Fibroblast of upper back skin (primary cell): Measurements from ENCODE around the gene TMEM205.
A peak's percentile ranks its signal among the peaks of the same experiment; 100 is the strongest.
"Not testable (repeated sequence)": the region's sequence is repeated elsewhere in the genome, so short reads cannot be mapped to it uniquely, and the experiment has no call there.

Experiments used
- DNase-seq: peaks from one replicate; pipeline ENCODE4 v3.0.0-alpha.2; 2013

TMEM205 gene

DNA sequence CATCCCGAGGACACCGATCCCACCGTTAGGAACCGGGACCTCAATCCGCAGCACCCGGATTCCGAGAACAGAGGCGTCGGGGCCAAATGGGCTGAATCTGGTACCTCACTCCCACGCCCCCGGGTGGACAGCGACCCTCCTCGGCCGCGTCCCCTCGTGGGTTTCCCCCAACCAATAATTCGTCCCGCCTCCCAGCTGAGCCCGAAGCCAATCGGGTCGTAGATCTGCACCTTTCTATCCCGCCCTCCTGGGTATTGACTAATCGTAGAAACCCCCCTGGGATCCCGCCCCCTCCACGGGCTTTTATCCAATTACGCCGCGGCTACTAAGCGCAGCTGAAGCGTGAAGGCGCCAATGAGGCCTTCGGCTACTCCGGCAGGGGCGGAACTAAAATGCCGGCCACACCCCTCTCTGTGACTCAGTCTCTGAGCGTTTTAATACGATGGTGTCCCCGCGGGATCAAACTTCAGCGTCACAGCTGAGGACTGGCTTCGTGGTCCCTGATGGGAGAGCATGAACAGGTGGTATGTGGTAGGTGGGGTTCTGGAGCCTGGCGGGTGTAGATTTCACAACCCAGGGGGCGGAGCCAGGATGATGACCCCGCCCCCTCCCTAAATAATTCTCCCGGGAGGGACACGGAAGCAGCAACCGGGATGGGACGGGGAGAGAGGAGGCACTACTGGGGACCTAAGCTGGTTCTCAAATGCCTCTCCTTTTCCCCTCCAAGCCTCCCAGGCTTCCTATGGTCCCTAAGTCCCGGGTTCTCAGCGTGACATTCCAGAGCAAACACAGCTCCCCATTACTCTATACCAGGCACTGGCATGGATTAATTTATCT, at the start of gene TMEM205, which contains the start of gene CCDC159:
TMEM205 (minus strand) TSS at position 165 of the 837 bp plus-strand sequence. CDS start 649 bp downstream, outside the sequence.
CCDC159 (plus strand) TSS at position 416 of the 837 bp plus-strand sequence; CDS start at position 504, 88 bp downstream.
- DNase-seq, result peak; percentile 99

DNA sequence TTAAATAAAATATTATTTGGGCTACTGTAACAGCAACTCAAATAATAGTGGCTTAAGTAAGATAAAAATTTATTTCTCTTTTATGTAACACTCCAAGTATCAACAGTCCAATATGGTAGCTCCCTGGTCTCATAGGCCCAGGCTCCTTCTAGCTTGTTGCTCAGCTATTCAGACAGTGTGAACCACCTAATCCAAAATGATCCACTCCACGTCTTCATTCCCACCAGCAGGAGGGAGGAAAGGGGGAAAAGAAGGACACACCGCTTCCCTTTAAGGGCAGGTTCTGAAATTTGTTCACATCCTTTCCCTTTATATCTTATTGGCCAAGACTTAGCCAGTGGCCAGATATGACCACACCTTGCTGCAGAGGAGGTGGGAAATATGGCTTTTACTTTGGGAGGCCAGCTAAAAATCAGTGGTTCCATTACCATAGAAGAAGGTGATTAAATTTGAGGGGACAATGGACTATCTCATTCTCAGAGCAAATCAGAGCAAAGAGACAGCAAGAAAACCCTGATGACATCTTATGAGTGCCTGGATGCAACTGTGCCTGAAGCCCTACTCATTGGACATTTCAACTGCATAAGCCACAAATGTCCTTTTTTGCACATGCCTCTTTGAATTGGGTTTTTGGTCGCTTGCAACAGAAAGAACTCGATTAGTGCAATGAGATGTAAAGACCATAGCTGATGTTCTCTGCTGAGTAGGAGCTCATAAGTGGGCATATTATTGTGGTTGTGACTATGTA, 45.0 kb upstream of the TMEM205 start:
- no peak for DNase-seq

DNA sequence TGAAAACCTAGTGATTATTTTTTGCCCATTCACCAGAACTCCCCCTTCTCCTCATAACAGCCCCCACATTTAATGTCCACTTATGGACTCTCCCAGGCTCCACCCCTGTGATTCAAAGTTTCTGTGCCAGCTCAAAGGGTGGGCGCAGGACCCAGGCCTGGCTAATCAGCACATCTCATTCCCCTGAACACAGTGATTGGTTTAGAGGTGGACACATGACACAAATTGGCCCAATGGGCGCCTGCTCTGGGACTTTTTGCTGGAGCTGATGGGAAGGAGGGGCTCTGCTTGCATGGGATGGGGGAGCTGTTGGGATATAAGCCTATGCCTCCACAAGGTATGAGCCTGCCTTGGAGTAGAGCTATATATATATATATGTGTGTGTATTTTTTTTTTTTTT, 44.3 kb upstream of the TMEM205 start:
- no peak for DNase-seq

DNA sequence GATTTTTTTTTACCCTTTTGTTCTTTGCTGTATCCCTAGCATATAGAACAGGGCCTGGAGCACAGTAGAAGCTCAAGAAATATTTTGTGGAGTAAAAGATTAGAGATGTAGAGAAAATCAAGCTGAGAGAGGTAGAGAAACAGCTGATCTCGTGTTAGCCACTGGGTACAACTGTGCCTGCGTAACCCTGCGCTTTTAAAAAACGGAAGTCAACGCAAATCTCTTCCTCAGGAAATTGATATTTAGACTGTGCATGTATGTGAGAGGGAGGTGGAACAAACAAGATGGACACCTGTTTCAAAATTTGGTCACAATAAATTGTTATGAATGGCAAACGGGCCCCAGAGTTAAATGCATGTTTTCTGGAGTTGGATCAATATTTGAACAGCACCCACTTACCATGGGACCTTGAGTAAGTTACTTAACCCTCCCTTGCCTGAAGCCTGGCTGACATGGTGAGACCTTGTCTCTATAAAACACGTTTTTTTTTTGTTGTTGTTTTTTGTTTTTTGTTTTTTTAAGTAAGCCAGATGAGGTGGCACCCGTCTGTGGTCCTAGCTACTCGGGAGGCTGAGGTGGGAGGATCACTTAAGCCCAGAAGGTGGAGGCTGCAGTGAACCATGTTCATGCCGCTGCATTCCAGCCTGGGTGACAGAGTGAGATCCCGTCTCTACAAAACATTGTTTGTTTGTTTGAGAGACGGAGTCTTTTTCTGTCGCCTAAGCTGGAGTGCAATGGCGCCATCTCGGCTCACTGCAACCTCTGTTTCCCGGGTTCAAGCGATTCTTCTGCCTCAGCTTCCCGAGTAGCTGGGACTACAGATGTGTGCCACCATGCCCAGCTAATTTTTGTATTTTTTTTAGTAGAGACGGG, 41.3 kb upstream of the TMEM205 start:
- no peak for DNase-seq

DNA sequence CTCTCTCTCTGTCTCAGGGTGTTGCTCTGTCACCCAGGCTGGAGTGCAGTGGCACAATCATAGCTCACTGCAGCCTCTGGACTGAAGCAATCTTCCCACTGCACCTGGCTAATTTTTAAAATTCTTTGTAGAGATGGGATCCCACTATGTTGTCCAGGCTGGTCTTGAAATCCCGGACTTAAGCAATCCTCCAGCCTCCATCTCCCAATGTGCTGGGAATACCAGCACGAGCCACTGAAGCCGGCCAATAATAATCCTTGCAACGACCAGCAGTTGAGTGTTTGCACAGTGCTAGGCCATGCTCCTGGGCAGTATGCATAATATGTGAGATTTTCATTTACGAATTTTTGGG, 38.7 kb upstream of the TMEM205 start:
- DNase-seq, result no peak

DNA sequence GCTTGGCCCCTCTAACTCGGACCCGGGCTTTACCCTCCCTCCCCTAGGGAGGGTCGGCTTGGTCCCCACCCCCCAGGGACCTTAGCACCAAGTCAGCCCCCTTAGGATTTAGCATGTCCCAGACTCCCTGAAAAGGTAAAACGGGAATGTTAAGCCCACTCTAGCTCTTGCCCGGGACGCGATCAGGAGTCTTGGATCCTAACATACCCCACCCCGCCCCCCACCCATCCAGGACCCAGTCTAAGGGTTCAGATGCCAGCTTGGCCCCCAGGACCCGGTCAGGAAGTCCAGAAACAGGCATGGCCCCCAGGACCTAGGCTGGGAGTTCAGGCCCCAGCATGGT, 37.6 kb upstream of the TMEM205 start:
- no peak for DNase-seq

DNA sequence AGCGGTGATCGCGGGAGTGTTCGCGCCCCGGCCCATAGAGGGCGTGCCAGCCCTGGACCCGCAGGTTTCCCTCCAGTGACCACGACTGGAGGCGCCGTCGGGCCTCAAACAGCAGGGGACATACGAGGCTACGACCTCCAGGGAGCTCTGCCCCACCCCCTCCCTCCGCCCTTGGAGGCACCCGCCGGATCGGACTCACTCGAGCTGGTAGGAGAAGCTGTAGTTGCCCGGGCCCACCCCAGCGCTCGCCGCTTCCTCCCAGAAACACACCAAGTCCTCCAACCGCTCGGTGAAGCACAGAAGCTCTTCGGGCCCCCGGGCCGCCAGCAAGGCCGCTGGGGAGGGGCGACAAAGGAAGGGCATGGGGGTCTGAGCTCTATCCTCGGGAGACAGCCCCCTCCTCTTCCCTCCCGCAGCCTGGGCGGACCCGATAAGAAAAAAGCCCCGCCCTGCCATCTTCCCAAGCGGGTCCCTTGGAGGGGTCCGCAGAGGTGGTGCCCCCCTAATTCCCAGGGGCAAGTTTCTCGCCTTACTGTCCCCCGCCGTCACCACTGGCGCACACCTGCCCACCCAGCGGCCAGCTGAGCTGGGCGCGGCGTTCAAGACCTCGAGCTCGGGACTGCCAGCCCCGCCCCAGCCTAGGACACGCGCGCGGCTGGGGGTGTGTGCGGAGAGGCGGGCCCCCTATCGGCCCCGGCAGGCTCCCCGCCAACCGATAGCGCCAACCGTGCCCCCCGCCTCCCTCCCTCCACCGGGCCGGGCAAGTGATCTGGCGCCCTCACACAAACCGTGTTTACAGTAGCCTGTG, 37.0 kb upstream of the TMEM205 start:
- no peak for DNase-seq

DNA sequence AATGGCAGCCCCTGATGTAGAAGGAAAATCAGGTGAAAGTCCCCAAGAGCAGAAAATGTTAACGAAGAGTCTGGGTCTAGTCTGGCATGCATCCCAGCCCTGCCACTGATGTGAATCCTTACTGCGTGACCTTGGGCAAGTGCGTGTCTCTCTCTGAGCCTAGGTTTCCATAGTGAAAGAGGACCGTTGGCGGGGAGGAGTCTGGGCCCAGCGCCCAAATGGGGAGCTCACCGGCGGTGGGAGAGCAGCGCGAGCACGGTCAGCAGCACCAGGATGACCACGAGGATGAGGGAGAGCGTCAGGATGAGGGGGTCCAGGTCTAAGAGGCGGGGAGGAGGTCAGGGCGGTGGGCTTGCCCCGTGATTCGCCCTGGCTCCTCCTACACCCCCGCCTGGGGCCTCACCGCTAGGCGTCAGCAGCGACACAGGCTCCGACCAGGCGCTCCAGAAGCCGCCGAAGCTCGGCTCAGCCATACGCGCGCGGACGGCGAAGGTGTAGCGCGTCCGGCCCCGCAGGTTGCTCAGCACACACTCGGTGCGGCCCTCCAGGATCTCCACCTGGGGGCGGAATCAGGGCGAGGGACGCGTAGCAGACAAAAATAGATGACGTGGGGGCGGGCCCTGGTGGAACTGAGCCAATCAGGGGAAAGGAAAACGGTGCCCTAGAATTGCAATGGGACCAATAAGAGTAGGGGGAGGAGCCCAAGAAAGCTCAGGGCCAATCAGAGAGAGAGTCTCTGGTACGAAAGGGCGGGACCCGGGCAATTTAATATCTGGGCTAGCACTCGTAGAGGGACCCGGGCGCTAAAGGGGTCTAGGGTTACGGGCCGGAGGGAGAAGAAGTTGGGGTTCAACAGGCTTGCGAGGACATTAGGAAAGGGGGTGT, 34.8 kb upstream of the TMEM205 start:
- DNase-seq, result peak; percentile 96

DNA sequence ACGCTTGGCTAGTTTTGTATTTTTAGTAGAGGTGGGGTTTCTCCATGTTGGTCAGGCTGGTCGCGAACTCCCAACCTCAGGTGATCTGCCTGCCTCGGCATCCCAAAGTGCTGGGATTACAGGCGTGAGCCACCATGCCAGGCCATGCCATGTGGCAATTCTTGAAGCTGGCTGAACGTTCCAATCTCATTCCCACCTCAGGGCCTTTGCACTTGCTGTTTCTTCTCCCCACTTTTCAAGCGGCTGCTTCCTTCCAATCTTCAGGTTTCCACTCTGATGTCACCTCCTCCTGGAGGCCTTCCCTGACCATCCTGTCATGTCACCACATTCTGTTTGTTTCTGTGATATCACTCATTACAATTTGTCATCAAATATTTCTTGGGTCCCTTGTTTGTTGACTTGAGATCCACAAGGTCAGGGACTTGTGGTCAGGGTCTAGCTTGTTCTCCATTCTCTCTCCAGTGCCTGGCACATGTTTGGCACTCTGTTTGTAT, 33.8 kb upstream of the TMEM205 start:
- DNase-seq, result no peak

DNA sequence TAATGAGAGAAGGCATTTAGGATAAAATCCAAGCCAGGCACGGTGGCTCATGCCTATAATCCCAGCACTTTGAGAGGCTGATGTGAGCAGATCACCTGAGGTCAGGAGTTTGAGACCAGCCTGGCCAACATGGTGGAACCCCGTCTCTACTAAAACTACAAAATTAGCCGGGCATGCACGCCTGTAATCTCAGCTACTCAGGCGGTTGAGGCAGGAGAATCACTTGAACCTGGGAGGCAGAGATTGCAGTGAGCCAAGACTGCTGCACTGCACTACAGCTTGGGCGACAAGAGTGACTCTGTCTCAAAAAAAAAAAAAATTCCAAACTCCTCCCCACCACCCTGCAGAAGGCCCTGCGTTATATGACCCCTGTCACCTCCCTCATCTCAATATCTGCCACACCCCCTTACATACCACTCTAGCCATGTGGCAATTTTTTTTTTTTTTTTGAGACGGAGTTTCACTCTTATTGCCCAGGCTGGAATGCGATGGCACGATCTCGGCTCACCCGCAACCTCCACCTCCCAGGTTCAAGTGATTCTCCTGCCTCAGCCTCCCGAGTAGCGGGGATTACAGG, 33.3 kb upstream of the TMEM205 start:
- DNase-seq, result not testable (repeated sequence)

DNA sequence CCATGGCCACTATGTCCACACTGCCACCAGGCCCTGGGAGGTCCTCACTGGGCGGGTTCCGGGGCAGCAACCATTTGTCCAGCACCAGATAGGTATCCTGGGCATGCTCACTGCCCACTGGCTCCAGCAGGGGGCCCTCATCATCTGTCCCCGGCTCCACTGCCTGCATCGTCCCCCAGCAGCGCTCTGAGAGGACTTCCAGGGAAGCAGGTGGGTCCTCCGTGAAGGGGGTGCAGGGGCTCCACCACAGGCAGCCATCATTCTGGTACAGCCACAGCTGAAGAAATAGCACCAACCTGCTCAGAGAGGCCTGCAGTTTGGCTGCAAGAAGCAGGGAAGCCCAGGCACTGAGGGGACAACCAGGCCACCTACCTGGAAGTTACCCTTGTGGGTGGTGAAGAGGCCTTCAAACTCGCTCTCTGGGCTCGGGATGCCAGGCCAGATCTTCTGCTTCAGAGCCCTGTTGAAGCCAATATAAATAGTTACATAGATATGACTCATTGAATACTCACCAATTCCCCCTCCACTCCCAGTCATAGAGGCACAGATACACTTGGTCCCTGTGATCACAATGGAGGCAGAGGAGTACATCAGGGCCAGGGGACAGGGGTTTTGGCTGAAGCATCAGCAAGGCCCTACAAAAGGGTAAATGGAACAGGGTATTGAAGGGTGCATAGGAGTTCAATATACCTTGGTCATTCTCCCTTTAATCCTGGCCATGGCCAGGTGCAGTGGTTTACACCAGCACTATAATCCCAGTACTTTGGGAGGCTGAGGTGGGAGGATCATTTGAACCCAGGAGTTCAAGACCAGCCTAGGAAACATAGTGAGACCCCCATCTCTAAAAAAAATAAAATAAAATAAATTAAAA, 32.5 kb upstream of the TMEM205 start:
- peak; percentile 70 for DNase-seq

DNA sequence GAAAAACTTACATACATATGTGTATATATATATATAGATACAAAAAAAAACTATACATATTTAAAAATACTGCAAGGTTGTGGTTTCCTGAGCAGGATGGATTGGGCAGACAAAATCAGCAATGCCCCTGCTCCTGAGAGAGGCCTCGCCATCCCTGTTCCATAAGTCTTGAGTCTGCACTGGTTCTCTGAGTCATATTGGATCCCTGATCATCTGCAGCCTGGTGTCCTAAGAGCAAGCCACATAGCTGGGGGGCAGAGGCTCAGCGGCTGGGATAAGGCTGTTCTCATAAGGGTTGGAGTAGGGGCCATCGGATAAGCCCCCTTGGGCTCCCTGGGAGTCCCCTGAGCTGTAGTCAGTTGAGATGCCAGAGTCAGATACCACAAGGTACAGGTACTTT, 31.7 kb upstream of the TMEM205 start:
- DNase-seq, result no peak

DNA sequence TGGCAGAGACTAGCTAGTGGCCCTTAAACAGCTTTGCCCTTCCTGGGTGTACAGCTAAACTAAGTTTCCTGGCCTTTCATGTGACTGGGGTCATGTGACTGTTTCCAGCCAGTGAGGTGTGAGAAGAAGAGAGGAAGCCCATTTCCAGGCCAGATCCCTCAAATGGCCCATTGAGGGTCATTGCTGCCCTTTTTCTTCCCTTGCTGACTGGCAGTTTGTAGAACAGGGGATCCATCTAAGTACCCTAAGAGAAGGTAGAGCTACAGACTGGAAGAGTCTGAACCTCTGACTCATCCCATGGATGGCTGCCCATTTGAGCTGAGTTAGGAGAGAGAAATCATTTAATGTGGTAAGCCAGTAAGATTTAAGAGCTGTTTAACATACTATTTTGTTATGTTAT, 31.2 kb upstream of the TMEM205 start:
- peak; percentile 96 for DNase-seq

DNA sequence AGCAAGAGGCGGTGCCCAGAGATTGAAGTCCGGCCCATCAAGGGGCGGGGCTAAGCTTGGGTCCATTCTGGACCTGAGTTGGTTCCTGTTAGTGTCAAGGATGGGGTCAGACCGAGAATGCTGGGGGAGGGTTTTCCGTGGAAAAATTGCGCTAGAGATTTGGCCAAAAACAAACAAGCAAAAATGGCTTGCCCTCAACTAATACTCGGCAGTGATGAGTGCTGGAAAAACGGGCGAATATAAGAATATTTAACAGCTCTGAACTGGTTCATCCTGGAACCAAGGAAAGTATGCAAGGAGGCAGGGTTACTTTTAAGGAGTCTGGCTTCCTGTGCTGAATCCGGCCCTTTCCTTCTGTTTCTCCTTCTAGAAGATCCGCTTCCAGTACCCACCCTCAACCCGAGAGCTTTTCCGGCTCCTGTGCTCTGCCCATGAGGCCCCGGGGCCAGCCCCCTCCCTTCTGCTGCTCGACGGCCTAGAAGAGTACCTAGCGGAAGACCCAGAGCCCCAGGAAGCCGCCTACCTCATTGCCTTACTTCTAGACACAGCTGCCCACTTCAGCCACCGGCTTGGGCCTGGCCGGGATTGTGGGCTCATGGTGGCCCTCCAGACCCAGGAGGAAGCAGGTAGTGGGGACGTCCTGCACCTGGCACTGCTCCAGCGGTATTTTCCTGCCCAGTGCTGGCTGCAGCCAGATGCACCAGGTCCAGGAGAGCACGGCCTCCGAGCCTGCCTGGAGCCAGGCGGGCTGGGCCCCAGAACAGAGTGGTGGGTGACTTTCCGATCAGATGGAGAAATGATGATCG, 29.3 kb upstream of the TMEM205 start:
- DNase-seq, result peak; percentile 14

DNA sequence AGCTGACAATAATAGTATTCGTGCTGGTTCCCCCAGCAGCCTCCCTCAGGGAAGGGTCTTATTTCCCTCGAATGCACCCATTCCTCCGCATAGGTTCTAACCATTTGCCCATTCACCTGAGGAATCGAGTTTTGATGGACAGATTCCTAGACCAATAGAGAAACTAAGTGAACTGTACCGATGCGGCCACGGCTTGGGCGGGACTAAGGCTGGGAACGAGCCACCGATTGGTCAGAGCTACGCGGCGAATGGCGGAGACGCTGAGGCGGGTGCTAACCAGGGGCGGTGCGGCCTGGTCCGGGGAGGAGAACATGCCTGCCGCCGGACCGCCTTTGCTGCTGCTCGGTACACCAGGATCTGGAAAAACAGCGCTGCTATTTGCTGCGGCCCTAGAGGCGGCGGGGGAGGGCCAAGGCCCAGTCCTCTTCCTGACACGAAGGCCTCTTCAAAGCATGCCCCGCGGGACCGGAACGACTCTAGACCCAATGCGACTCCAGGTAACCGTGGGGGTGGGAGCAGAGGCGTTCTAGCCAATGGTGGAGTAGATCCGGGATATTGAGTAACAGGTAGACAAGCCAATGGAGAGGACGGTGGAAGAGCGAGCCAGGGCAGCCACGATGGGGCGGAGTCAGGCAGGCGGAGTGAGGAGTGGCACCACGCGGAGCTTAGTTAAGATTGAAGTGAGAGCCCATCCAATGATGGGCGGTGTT, 28.5 kb upstream of the TMEM205 start, which contains the start of gene SWSAP1:
SWSAP1 (plus strand) TSS at position 234 of the 710 bp plus-strand sequence; CDS start at position 249, 15 bp downstream.
- DNase-seq, result peak; percentile 99

DNA sequence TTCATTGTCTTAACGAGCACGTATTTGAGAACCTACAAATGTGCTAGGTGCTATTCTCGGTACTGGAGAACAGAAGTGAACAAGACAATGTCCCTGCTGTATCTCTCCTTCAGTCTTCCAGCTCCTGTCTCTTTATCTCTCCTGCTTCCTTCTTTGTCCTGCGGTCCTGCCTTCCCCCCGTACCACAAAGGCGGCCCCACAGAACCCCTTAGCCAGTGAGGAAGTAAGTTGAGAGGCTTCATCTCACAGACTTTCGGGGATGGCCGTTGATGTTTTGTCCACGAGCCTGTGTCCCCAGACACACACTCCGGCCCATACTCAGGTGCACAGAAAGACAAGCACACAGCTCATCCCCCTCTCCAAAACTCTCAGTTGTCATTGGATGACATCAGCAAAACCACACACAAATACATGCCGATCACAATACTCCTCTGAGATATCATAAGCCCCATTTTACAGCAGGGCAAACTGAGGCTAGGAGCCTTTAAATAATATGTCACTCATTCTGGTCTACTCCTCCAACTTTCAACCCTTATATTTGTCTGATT, 27.9 kb upstream of the TMEM205 start:
- no peak for DNase-seq

DNA sequence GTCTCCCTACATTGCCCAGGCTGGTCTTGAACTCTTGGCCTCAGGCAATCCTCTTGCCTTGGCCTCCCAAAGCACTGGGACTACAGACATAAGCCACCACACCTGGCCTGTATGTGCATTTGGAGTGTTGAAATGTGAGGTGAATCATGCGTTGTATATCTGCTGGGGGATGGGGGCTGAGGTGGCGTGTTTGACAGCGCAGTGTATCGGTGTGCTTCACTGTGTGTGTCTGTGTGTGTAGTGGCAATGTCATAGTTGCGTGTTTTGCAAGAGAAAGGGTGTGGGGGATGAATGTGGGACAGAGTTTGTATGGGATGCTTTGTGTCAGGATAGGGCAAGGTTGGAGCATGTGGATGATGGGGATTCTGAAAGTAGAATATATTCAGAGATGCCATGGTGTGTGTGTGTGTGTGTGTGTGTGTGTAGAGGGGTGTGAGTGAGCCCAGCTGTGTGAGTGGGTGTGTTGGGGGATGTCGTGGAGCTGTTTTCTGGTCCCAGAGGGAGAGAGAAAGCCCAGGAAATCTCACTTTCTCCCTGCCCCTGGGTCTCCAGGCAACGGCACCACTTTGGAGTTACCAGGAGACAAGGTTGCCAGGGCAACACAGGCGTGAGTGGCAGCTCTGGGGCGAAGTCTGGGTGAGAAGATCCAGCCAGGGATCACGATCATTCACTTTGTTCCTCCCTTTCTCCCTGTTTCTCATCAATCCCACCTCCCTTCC, 27.3 kb upstream of the TMEM205 start:
- DNase-seq, result no peak
